CD14-positive monocyte (primary cell): ENCODE results near the gene PTPRN2. TPM values are rescaled to one million over a fixed set of nuclear protein-coding genes. Genes with fewer than 3 reads are reported as not detected.

Experiments
- DNase-seq, 3 donors: peaks; one replicate each; pipeline ENCODE4 v3.0.0-alpha.2; 2011 to 2022
- H2AFZ ChIP-seq: 2 replicates; pipeline ENCODE4 v1.6.0; 2012; ENCODE audit warnings: mild to moderate bottlenecking, low read depth, low read length, inconsistent platforms; ENCODE audit not compliant: insufficient read depth, poor library complexity, severe bottlenecking
- H3K27ac ChIP-seq, 2 donors: 1 replicate in 1 of 2; 2 replicates in 1 of 2; pipeline ENCODE4 v1.5.1; 2012 to 2013; ENCODE audit warnings: low read length in 2 of 2, control low read depth in 1 of 2, inconsistent platforms in 1 of 2, low read depth in 1 of 2, mild to moderate bottlenecking in 1 of 2
- H3K27me3 ChIP-seq, 2 donors: one replicate each; pipeline versions ENCODE4 v1.6.0 to v1.6.1; 2011 to 2013; ENCODE audit warnings: low read length in 2 of 2; ENCODE audit not compliant: control insufficient read depth in 2 of 2, insufficient read depth in 2 of 2
- H3K36me3 ChIP-seq, 2 donors: replicated peaks in 1 of 2; 1 replicate in 1 of 2; 2 replicates in 1 of 2; pipeline versions ENCODE4 v1.5.1 to v1.6.1; 2012 to 2013; ENCODE audit warnings: low read length in 2 of 2, control low read depth in 1 of 2, inconsistent platforms in 1 of 2, mild to moderate bottlenecking in 1 of 2; ENCODE audit not compliant: insufficient read depth in 2 of 2, control insufficient read depth in 1 of 2
- H3K4me1 ChIP-seq, 2 donors: 1 replicate in 1 of 2; 2 replicates in 1 of 2; pipeline versions ENCODE4 v1.5.1 to v1.6.1; 2012 to 2013; ENCODE audit warnings: low read length in 2 of 2, control low read depth in 1 of 2, inconsistent platforms in 1 of 2, mild to moderate bottlenecking in 1 of 2, moderate library complexity in 1 of 2; ENCODE audit not compliant: insufficient read depth in 2 of 2, control insufficient read depth in 1 of 2
- H3K4me2 ChIP-seq: replicated peaks from 2 replicates; pipeline ENCODE3; 2012; ENCODE audit warnings: low read length, moderate library complexity, mild to moderate bottlenecking; ENCODE audit not compliant: poor library complexity, severe bottlenecking; ENCODE audit errors: extremely low read depth
- H3K4me3 ChIP-seq, 3 experiments: fragments of 200-600 bp in 1 of 3; sonication (generic) in 1 of 3; replicated peaks in 1 of 3; 1 replicate in 2 of 3; 2 replicates in 1 of 3; pipeline ENCODE4 v1.5.1; 2011 to 2013; ENCODE audit warnings: low read length in 3 of 3, mild to moderate bottlenecking in 3 of 3, control low read depth in 2 of 3, low read depth in 2 of 3, inconsistent platforms in 1 of 3, moderate library complexity in 1 of 3
- H3K79me2 ChIP-seq: 2 replicates; pipeline ENCODE4 v1.6.0; 2012; ENCODE audit warnings: mild to moderate bottlenecking, control low read depth, inconsistent platforms, low read length, moderate library complexity; ENCODE audit not compliant: insufficient read depth
- H3K9ac ChIP-seq: 2 replicates; pipeline ENCODE4 v1.6.0; 2017; ENCODE audit warnings: low read length, mild to moderate bottlenecking; ENCODE audit not compliant: insufficient read depth, poor library complexity, severe bottlenecking
- H3K9me3 ChIP-seq, 2 donors: replicated peaks in 1 of 2; 1 replicate in 1 of 2; 2 replicates in 1 of 2; pipeline versions ENCODE4 v1.5.1 to v1.6.1; 2012 to 2013; ENCODE audit warnings: low read length in 2 of 2, control low read depth in 1 of 2; ENCODE audit not compliant: control insufficient read depth in 1 of 2, insufficient read depth in 1 of 2
- H4K20me1 ChIP-seq: 2 replicates; pipeline ENCODE4 v1.6.0; 2012; ENCODE audit warnings: mild to moderate bottlenecking, low read length, control low read depth, moderate library complexity; ENCODE audit not compliant: insufficient read depth
- H3K27ac Mint-ChIP-seq, 7 donors: one replicate each; pipeline ENCODE4 v1.8.0; 2020; ENCODE audit warnings: mild to moderate bottlenecking in 7 of 7, mixed read lengths in 7 of 7, moderate library complexity in 6 of 7, inconsistent platforms in 2 of 7
- H3K27me3 Mint-ChIP-seq, 3 donors: one replicate each; pipeline ENCODE4 v1.8.0; 2021 to 2022; ENCODE audit warnings: low read depth in 3 of 3, mild to moderate bottlenecking in 3 of 3, mixed read lengths in 3 of 3, moderate library complexity in 3 of 3, inconsistent platforms in 1 of 3
- H3K36me3 Mint-ChIP-seq, 2 donors: one replicate each; pipeline ENCODE4 v1.8.0; 2020; ENCODE audit warnings: mixed read lengths in 2 of 2, inconsistent platforms in 1 of 2, mild to moderate bottlenecking in 1 of 2
- H3K4me1 Mint-ChIP-seq: one replicate; pipeline ENCODE4 v1.8.0; 2020; ENCODE audit warnings: mild to moderate bottlenecking, mixed read lengths
- H3K4me3 Mint-ChIP-seq, 2 donors: one replicate each; pipeline ENCODE4 v1.8.0; 2020; ENCODE audit warnings: mild to moderate bottlenecking in 2 of 2, mixed read lengths in 2 of 2, moderate library complexity in 1 of 2
- H3K9me3 Mint-ChIP-seq, 7 donors: one replicate each; pipeline ENCODE4 v1.8.0; 2020 to 2022; ENCODE audit warnings: mixed read lengths in 7 of 7, mild to moderate bottlenecking in 6 of 7, moderate library complexity in 6 of 7, inconsistent platforms in 2 of 7
- CTCF ChIP-seq: fragments of 200-600 bp; IDR thresholded peaks from one replicate; pipeline ENCODE4 v1.8.0; 2022; ENCODE audit warnings: antibody characterized with exemption, mild to moderate bottlenecking
- WGBS: methylation state at CpG from one replicate; pipeline ENCODE4 v1.1.5; 2013; ENCODE audit warnings: missing lambda C conversion rate; ENCODE audit not compliant: insufficient coverage; 5-methylcytosine and 5-hydroxymethylcytosine counted together
- intact Hi-C, 2 donors: fragments of 100-400 bp; cut with micrococcal nuclease; formaldehyde crosslinking; loops; one replicate each; pipeline versions ENCODE4 v1.15.0 to v1.15.1; 2023
- polyA plus RNA-seq, 3 donors: library from polyadenylated mRNA; depleted of rRNA in 1 of 3; unstranded in 2 of 3; stranded (reverse) in 1 of 3; fragments of 300-500 nt in 2 of 3; fragments of >200 nt in 1 of 3; fragmentation: Illumina TruSeq in 2 of 3; gene quantifications; 1 replicate in 2 of 3; 2 replicates in 1 of 3; pipeline ENCODE4 v1.2.3, GENCODE V29; 2012 to 2021

The PTPRN2 gene
- polyA plus RNA-seq, 3 donors = 0.25 to 1.4 (median 0.97) TPM

- no peak overlapping the region for H3K27ac Mint-ChIP-seq
- no peak for DNase-seq
- whole genome bisulfite sequencing = 89% methylated on average over 17 of the region's 21 CpGs
- Histone ChIP-seq H3K4me3 (no peak overlapping the region), H3K9me3 (peaks cover 0 to 10% of the 10 kb centered on the region in 2 donors), H3K4me2 (no peak overlapping the region), H2AFZ (no peak overlapping the region), H3K9ac (no peak overlapping the region), H3K36me3 (no peaks in the 10 kb centered on the region), H4K20me1 (no peaks in the 10 kb centered on the region), H3K79me2 (no peaks in the 10 kb centered on the region), H3K27ac (no peak overlapping the region), H3K4me1 (no peaks in the 10 kb centered on the region), H3K27me3 (no peaks in the 10 kb centered on the region)
- TF ChIP-seq CTCF = no peak
- no peaks in the 10 kb centered on the region for H3K36me3 Mint-ChIP-seq
- H3K4me1 Mint-ChIP-seq = no peaks in the 10 kb centered on the region
- intact Hi-C loops = no loop called here
- peaks cover 0 to 6% (median 2%) of the 10 kb centered on the region in 3 donors for H3K27me3 Mint-ChIP-seq
- H3K4me3 Mint-ChIP-seq = no peak overlapping the region
- peaks cover 8 to 14% (median 11%) of the 10 kb centered on the region in 7 donors for H3K9me3 Mint-ChIP-seq
Observed at GRCh38 chr7:158403013-158403821, 184.4 kb downstream of the PTPRN2 start.

- H3K4me3 Mint-ChIP-seq = no peak overlapping the region
- no peak overlapping the region for H3K27ac Mint-ChIP-seq
- Histone ChIP-seq H3K4me3 (no peak overlapping the region), H3K4me2 (no peak overlapping the region), H3K9me3 (peaks cover 0 to 12% of the 10 kb centered on the region in 2 donors), H3K9ac (no peak overlapping the region), H4K20me1 (no peaks in the 10 kb centered on the region), H3K79me2 (no peaks in the 10 kb centered on the region), H2AFZ (no peak overlapping the region), H3K4me1 (no peaks in the 10 kb centered on the region), H3K27ac (no peak overlapping the region), H3K27me3 (no peaks in the 10 kb centered on the region), H3K36me3 (no peaks in the 10 kb centered on the region)
- no peaks in the 10 kb centered on the region for H3K4me1 Mint-ChIP-seq
- TF ChIP-seq CTCF = no peak
- intact Hi-C loops = no loop called here
- no peaks in the 10 kb centered on the region for H3K36me3 Mint-ChIP-seq
- DNase-seq = no peak
- 75% methylated on average over 10 of the region's 11 CpGs for WGBS
- H3K9me3 Mint-ChIP-seq = peaks cover 10 to 15% (median 12%) of the 10 kb centered on the region in 7 donors
- peaks cover 0 to 6% (median 2%) of the 10 kb centered on the region in 3 donors for H3K27me3 Mint-ChIP-seq
Observed at GRCh38 chr7:158402471-158402870, 185.2 kb downstream of the PTPRN2 start.
